ENCODE results near the gene RRP15.

DNA sequence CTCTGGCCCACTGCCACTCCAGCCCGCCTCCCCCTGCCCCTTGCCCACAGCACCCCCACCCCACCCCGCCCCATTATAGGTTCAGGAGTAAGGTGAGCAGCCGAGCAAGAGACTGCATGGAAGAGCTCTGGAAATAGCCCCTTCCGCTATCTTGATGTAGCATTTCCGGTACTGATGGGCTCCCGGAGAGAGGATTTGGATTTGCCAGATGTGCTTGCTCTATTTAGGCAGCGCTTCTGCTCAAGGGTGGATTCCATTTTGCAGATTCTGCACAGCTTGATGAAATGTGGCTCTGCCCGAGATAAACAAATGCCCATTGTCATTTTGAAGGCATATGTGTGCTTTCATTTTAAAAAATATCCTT lies 67.0 kb downstream of the RRP15 start:
- TF ChIP-seq POLR2A (IDR thresholded peaks at IDR 0.05; ENCODE audit: low read length) (no peak), GATA1 (IDR thresholded peaks at IDR 0.05; ENCODE audit: low read depth, low read length) (no peak)
